Prostate gland (tissue), 2 donors: ENCODE measurements around the gene FRK.

ENCODE experiments used
- POLR2A ChIP-seq: fragments of 450-650 bp; IDR thresholded peaks from one replicate; pipeline ENCODE4 v1.6.1; 2016; ENCODE audit warnings: antibody characterized with exemption, mild to moderate bottlenecking
- TF ChIP-seq, protein P1 (sequence below), 4 experiments: fragments of 200-600 bp in 2 of 4; fragments of 450-650 bp in 2 of 4; sonication (generic) in 2 of 4; IDR thresholded peaks; 1 replicate in 3 of 4; 2 replicates in 1 of 4; pipeline ENCODE4 v1.5.1; 2016 to 2019; ENCODE audit warnings: antibody characterized with exemption in 4 of 4, mild to moderate bottlenecking in 2 of 4, moderate library complexity in 2 of 4

DNA sequence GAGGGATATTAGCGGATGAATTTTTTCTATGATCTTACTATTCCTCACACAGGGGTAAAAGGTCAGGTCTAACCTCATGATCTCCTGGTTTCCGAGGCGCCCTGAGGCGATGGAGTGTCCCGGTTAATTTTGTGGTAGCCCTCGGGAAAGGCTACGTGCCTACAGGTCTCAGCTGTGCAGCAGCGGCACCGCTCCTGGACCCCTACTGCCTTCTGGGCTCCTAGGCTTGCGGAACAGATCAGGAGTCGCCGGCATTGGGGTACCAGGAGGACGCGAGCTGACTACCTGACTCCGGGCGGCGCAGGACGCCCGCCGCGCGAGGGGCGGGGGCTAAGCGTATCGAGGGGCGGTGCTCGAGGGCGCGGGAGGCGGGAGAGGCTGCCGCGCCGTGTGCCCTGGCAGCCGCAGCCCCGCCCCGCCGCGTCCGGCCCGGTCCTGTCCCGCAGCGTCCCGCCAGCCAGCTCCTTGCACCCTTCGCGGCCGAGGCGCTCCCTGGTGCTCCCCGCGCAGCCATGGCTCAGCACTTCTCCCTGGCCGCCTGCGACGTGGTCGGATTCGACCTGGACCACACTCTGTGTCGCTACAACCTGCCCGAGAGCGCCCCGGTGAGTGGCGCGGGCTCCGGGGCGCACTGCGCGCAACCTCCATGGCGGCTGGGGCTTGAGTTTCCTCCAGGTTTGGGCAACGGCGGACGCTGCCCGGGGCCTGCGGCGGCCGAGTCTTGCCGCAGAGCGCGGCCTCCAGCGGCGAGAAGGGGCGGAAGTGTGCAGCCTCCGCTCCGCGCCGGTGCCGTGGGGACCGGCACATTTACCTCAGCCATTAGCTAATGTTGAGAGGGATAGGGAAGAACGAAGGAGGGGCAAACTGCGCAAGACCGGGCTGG is 40.0 kb upstream of the FRK start, which contains the start of gene NT5DC1:
- TF ChIP-seq, protein P1, sequence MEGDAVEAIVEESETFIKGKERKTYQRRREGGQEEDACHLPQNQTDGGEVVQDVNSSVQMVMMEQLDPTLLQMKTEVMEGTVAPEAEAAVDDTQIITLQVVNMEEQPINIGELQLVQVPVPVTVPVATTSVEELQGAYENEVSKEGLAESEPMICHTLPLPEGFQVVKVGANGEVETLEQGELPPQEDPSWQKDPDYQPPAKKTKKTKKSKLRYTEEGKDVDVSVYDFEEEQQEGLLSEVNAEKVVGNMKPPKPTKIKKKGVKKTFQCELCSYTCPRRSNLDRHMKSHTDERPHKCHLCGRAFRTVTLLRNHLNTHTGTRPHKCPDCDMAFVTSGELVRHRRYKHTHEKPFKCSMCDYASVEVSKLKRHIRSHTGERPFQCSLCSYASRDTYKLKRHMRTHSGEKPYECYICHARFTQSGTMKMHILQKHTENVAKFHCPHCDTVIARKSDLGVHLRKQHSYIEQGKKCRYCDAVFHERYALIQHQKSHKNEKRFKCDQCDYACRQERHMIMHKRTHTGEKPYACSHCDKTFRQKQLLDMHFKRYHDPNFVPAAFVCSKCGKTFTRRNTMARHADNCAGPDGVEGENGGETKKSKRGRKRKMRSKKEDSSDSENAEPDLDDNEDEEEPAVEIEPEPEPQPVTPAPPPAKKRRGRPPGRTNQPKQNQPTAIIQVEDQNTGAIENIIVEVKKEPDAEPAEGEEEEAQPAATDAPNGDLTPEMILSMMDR (IDR thresholded peaks at IDR 0.05) = peak in 1 of 4 experiments; percentile 30
- peak; percentile 77 for TF ChIP-seq POLR2A
